GM12864 (cell line): ENCODE results near the gene DOCK3.
"Not testable (repeated sequence)": the region's sequence is repeated elsewhere in the genome, so short reads cannot be mapped to it uniquely, and the experiment has no call there.

ENCODE experiments used
- DNase-seq: peaks from one replicate; pipeline ENCODE4 v3.0.0-alpha.2; 2011; ENCODE audit warnings: low read depth
- H3K4me3 ChIP-seq: 2 replicates; pipeline ENCODE4 v1.5.1; 2011; ENCODE audit warnings: mild to moderate bottlenecking, low read depth, low read length, control low read depth
- TF ChIP-seq, protein P1 (sequence below): IDR thresholded peaks from 2 replicates; pipeline ENCODE4 v1.5.1; 2011; ENCODE audit warnings: low read depth, mild to moderate bottlenecking, moderate library complexity, low read length, control low read depth, inconsistent platforms; ENCODE audit errors: missing control alignments

The DOCK3 gene

DNA sequence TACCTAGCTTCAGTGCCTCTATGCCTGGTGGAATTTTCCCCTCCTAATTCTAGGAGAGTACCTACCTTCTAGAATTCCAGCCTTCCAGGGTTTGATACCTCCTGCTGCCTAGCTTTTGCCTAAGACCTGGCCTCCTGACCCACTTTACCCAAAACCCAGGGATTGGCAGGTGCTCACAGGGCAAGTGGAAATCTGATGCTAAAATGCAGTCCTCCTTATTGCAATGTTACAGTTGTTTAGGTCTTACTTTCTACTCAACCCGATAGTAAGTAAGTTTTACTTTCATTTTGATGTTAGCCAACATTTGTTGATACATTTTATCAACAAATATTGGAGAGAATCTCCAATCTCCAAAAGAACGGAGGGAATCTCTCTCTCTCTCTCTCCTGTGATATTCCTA is 275.9 kb downstream of the DOCK3 start:
- peak overlapping the region; percentile 9; the same call in 1 of the 2 replicates for H3K4me3 ChIP-seq
- TF ChIP-seq, protein P1, sequence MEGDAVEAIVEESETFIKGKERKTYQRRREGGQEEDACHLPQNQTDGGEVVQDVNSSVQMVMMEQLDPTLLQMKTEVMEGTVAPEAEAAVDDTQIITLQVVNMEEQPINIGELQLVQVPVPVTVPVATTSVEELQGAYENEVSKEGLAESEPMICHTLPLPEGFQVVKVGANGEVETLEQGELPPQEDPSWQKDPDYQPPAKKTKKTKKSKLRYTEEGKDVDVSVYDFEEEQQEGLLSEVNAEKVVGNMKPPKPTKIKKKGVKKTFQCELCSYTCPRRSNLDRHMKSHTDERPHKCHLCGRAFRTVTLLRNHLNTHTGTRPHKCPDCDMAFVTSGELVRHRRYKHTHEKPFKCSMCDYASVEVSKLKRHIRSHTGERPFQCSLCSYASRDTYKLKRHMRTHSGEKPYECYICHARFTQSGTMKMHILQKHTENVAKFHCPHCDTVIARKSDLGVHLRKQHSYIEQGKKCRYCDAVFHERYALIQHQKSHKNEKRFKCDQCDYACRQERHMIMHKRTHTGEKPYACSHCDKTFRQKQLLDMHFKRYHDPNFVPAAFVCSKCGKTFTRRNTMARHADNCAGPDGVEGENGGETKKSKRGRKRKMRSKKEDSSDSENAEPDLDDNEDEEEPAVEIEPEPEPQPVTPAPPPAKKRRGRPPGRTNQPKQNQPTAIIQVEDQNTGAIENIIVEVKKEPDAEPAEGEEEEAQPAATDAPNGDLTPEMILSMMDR = no peak
- no peak for DNase-seq

DNA sequence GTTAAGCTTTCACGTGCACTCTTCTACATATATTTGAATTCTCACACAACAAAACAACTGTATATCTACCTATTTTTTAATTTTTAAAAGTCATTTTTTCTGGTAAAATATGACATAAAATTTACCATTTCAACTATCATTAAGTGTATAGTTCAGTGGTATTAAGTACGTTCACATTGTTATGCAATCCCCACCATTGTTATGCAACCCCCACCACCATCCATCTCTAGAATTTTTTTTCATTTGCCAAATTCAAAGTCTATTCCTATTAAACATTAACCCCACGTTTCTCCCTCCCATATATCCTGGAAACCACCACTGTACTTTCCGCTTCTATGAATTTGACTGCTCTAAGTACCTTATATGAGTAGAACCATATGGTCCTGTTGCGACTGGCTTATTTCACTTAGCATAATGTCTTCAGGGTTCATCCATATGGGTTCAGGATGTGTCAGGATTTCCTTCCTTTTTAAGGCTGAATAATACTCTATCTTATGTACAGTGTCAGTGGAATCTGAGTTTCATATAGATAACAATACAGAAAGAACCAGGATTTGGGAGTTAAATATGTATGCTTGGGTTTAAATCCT is 279.2 kb downstream of the DOCK3 start:
- DNase-seq = no peak
- no peak overlapping the region for H3K4me3 ChIP-seq
- TF ChIP-seq, protein P1 = no peak

DNA sequence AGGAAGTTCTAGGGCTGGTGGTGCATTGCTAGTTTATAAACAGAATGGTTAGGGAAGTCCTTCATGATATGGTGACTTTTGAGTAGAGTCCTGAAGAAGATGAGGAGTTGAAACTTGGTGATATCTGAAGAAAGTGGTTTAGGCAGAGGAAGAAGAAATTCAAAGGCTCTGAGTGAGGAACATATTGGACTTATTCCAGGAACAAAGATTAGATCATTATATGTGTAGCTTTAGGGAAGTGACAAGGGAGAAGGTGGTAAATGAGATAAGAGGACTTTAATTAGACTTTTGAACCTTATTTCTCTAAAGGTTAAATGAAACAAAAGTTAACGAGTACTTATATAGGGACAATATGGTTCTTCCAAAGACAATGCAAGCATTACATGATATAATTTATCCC is 286.7 kb downstream of the DOCK3 start:
- TF ChIP-seq, protein P1 = no peak
- H3K4me3 ChIP-seq = no peak overlapping the region
- no peak for DNase-seq

DNA sequence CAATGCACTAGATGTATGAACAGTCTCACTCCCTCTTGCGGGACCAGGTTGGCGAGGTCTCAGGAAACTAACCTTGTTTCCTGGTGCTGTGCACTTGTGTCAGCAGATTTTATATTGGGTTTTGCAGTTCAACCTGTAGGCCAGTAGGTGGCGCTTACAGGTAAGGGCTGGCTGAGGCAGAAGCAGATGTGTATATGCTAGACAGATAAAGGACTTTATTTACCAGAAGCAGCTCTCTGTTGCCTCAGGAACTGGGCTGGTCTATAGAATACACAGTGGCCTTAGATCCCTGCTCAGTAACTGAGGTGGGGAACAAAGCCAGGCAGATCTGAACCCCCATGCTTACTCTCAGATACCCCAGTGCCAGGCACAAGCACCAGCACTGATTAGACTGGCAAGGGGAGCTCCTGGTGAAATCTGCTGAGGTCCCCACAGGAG is 296.8 kb downstream of the DOCK3 start:
- H3K4me3 ChIP-seq = no peak overlapping the region
- TF ChIP-seq, protein P1 = peak; percentile 93
- peak; percentile 27 for DNase-seq

DNA sequence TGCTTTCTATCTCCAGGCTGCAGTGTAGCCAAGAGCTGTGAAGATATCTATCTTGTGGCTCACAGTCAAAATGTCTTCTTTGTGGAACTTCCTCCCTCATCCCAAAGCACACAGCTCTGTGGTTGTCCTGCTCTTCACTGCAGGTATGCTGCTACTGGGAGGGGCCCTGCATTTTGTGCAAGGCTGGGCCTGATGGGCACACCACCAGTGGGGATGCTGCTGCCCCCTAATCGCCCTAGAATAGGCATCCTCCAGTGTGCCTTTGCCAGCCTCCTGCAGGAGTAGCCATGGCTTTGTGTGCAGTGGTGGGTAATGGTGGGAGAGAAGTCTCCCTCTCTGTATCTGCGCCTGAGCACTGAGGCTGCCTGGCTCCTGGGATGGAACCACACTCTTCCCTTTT is 297.3 kb downstream of the DOCK3 start:
- no peak overlapping the region for H3K4me3 ChIP-seq
- DNase-seq = no peak
- TF ChIP-seq, protein P1 = no peak

DNA sequence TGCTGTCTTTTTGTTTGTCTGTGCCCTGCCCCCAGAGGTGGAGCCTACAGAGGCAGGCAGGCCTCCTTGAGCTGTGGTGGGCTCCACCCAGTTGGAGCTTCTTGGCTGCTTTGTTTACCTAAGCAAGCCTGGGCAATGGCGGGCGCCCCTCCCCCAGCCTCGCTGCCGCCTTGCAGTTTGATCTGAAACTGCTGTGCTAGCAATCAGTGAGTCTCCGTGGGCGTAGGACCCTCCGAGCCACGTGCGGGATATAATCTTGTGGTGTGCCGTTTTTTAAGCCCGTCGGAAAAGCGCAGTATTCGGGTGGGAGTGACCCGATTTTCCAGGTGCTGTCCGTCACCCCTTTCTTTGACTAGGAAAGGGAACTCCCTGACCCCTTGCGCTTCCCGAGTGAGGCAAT is 303.9 kb downstream of the DOCK3 start:
- not testable (repeated sequence) for H3K4me3 ChIP-seq, DNase-seq

DNA sequence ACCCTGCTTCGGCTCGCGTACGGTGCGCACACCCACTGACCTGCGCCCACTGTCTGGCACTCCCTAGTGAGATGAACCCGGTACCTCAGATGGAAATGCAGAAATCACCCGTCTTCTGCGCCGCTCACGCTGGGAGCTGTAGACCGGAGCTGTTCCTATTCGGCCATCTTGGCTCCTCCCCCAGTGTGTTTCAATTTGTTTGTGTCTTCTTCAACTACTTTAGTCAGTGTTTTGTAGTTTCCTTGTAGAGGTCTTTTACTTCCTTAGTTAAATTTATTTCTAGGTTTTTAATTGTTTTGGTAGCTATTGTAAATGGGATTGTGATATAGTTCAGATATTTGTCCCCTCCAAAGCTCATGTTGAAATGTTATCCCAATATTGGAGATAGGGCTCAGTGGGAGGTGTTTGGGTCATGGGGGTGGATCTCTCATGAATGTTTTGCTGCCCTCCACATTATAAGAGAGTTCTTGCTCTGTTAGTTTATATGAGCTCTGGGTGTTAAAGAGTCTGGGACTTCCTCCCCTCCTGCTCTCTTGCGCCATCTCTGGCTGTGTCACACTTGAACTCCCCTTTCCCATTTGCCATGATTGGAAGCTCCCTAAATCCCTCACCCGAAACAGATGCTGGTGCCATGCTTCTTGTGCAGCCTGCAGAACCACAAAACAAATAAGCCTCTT is 304.4 kb downstream of the DOCK3 start:
- no peak overlapping the region for H3K4me3 ChIP-seq
- no peak for DNase-seq
- TF ChIP-seq, protein P1 = peak; percentile 42
